HG02852 (cell line): ENCODE results near the gene RALGAPA2.

Source experiments
- ATAC-seq: cut with Tn5 transposase; IDR thresholded peaks from one replicate; pipeline ENCODE4 v1.9.1; 2021; ENCODE audit warnings: mild to moderate bottlenecking, moderate library complexity; ENCODE audit not compliant: unreplicated experiment

RALGAPA2 gene

GRCh38 chr20:20391115-20391514 lies 321.3 kb downstream of the RALGAPA2 start:
- no peak for ATAC-seq

- ATAC-seq: no peak
These were observed 322.1 kb downstream of the RALGAPA2 start for GRCh38 chr20:20390393-20390792.

DNA sequence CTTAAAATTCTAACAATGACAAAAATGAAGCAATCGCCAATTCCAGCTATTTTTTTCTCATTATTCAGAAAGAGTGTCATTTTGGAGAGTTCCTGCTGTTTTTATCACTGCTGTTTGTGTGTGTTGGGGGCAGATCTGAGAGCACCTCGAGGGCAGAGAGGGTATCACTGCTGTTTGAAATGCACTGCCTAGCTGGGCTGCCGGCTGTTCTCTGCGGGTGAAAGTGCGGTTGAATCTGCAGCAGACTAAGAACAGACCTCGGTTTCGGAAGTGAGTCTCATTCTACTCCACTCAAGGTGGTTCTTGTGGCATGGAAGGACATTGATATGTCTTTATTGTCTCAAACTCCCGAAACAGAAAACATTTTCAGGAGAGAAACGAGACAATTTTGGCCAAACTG lies 326.3 kb downstream of the RALGAPA2 start:
- no peak for ATAC-seq

GRCh38 chr20:20375862-20376261 lies 336.6 kb downstream of the RALGAPA2 start:
- ATAC-seq: no peak

DNA sequence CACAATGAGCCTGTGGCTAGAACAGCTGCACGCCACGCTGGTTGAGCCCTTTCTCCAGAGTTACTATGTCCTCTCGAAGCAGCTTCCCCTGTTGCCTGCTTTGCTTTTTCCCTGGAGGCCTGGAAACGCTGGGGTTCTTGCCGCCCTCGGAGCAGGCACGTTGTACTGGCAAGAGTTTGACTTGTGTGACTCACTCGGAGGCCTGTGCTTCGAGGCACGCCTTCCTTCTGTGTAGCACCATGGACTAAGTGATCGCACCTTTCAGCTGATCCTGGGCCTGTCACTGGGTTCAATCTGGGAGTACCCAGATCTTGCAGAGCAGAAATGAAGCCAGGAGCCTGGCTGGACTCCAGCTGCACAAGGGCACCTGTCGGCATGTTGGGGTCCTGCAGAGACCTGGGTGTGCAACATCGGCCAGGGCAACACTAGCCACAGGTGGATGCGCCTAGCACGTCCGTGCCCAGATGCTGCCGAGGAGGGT lies 339.3 kb downstream of the RALGAPA2 start:
- ATAC-seq: no peak

DNA sequence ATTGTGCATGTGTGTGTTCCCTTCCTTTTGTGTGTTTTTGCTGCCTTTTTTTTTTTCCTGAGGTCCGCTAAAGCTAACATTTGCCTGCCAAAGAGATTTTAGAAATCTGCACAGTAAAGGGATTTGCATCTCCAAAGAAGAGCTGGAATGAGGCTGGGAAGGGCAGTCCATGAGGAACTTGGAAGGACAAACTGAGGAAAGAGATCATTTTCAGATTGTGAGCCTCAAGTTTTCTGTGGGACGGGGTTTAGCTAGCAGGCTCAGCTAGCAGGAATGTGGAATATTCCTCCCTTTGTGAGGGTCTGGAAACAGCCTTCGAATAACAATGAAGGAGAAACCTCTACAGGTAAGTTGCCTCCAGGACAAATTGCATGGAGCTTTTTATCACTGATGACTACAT lies 340.8 kb downstream of the RALGAPA2 start:
- no peak for ATAC-seq

DNA sequence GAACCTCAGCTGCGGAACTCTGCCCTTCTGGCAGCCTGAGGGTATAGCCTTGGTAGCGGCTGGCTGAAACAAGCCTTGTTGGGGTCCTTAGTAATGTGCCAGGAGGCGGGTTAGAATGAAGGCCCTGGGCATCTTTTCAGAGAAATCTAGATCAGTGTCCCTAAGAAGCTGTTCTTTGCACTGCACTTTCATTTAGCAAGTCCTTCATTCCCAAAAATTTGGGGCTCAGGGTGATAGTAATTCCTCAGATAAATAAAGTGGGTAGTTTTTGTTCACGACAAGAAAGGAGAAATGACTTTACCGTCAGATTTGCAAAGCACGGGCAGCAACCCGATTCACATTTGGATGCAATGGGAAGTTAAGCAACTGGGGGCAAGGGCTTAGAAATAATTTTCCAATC lies 341.4 kb downstream of the RALGAPA2 start:
- ATAC-seq: no peak

- no peak for ATAC-seq
These were observed 342.3 kb downstream of the RALGAPA2 start for GRCh38 chr20:20370094-20370575.

- no peak for ATAC-seq
These were observed 343.0 kb downstream of the RALGAPA2 start for GRCh38 chr20:20369250-20370093.

- ATAC-seq: peak; percentile 44
These were observed 343.8 kb downstream of the RALGAPA2 start for GRCh38 chr20:20368418-20369249.

DNA sequence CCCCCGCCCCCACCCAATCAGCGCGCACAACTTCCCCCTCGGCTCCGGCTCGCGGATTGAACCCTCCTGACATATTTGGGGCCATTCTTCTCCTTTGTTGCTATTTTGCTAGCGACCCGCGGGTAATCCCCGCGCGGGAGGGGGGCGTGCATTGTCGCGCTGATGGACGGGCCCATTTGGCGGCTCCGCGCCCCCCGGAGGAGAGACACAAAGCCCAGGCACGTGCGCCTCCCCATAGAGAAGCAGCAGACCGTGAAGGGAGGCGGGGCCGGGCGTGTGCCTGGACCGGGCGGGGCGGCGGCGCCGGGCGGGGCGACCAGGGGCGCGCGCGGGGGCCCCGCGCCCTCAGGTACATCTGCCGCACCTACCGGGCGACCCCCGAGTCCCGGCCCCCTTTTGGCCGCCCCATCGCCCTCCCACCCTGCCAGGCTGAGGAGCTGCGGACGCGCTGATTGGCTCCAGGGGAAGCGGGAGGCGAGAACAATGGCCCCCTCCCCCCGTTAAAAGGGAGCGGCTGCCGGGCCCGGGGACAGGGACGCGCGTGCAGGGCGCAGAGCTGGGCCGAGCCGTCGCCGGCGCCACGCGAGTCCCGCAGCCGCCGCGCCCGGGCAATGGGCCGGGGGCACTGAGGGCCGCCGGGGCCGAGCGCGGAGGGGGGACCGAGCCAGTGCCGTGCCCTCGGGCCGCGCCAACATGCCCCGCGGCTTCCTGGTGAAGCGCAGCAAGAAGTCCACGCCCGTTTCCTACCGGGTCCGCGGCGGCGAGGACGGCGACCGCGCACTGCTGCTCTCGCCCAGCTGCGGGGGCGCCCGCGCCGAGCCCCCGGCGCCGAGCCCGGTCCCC lies 344.6 kb downstream of the RALGAPA2 start, which contains the start of gene INSM1:
TSS of gene INSM1 (plus strand) at position 530 of the 843 bp plus-strand sequence. CDS start at position 694, 164 bp downstream.
- ATAC-seq: peak; percentile 7

DNA sequence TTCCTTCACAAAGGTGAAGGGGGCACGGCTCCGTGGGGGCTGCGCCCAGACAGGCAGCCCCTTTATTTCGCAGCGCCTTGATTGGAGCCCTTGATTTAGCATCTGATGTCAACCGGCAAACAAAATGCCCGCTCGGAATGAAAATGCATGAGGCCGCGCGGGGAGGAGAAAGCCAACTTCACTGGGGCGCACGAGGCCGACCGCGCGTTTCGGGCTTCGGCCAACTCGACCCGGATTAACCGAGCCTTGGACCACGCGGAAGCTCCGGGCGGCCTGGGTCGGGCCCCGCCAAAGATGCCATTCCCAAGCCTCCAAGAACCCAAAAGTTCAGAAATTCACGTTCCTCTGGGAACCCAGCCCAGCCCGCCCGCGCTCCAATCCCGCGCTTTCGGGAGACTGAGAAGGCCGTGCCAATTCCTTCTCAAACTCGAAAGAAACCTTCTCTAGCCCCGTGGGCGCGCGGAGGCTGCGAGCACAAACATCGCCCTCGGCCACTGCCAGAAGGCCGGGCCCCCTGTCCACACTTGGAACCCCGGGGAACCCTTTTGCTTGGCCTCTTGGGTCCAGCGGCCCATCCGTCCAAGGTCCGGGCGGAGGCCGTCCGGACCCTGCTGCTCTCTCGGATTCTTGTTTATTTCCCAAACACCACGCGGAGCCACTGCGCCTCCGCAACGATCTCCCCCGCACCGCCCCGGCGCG lies 345.4 kb downstream of the RALGAPA2 start:
- no peak for ATAC-seq

DNA sequence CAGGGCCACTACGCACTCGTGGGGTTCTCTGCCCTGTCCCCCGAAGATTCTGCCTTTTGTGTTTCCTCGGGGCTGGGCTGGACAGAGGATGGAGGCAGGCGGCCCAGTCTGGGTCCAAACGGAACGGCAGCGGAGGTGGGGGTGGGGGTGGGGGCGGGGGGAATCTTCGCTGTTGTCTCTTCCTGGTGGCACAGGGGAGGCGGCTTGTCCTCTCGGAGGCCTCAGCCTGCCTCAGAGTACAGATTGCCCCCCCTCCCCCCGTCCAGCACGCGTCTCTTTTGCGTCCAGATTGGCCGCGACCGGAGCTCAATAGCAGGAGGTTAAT lies 345.9 kb downstream of the RALGAPA2 start:
- ATAC-seq: no peak

DNA sequence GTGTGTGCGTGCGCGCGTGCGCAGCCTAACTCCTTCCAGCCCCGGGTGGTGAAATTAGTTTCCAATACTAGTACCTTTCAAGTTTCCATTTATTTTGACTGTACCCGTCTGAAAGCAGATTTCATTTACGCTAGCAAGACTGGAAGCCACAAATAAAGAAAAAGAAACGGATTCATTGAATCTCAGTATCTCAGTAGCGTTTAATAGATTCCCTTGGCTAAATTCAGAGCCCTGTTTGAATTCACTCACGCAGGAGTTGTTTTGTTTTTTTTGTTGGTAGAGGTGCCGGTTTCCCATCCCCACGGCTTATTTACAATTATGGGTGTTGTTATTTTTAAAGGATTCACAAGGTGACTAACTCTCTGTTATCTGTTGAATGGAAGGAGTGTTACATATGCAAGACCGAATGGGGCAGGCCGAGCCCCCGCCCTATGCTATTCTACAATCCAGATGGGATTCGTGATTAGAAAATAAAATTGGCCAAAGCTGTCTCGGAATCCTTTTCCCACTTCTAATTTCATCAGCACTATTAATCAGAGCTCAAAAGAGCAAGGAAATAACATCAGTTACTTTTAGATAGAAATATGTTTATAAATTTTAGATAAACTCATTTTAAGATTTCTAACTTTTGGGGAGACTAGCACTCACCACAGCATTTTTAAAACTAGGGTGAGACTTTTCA lies 346.8 kb downstream of the RALGAPA2 start:
- no peak for ATAC-seq

DNA sequence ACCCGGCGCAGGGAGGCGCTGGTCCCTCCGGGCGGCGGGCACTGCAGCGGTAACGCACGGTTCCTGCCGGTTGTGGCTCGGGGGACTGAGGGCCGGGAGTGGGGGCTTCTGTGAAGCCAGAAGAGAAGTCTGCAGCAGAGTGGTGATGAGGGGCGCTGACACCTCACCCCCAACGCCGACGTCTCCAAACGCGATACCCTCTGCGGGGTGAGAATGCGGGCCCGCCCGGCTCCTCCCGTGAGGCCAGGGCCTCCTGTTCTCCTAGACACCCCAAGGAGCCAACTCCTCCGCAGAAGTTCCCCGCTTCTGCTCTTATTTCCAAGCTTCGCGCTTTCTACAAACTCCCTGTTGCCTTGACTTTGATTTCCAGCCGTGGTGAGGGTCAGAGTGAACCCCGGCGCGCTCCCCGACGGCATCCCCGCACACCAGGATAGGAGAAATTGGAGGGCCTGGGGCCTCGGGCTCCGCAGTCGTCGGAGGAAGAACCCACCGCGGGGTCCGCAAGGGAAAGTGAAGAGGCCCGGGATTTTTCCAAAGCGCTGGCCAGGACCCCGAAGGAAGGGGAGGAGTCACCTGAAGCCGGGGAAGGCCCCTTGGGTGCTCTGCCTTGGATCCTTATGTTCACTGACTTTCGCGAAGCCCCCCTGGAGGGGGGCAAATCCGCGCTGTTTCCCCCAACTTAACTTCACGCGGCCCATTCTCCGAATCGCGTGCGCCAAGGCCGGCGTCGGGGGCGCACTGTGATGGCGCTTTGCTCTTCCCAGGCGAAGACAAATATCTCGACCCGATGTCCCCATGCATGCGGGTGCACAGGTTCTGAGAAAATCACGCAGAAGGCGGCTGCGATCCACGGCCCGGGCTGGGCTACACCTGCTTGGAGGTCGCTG lies 347.6 kb downstream of the RALGAPA2 start:
- ATAC-seq: no peak

- ATAC-seq: no peak
These were observed 348.4 kb downstream of the RALGAPA2 start for GRCh38 chr20:20363799-20364592.

- ATAC-seq: no peak
These were observed 349.0 kb downstream of the RALGAPA2 start for GRCh38 chr20:20363434-20363798.
